Activated CD8-positive, alpha-beta memory T cell treated with anti-CD3 and anti-CD28 coated beads for 48 hours (primary cell): ENCODE results near the gene RPLP2.

ENCODE experiments used
- DNase-seq, 3 experiments: peaks; one replicate each; pipeline ENCODE4 v3.0.0-alpha.2; 2020; ENCODE audit warnings: low read depth in 2 of 3, low spot score in 2 of 3

Gene RPLP2

DNA sequence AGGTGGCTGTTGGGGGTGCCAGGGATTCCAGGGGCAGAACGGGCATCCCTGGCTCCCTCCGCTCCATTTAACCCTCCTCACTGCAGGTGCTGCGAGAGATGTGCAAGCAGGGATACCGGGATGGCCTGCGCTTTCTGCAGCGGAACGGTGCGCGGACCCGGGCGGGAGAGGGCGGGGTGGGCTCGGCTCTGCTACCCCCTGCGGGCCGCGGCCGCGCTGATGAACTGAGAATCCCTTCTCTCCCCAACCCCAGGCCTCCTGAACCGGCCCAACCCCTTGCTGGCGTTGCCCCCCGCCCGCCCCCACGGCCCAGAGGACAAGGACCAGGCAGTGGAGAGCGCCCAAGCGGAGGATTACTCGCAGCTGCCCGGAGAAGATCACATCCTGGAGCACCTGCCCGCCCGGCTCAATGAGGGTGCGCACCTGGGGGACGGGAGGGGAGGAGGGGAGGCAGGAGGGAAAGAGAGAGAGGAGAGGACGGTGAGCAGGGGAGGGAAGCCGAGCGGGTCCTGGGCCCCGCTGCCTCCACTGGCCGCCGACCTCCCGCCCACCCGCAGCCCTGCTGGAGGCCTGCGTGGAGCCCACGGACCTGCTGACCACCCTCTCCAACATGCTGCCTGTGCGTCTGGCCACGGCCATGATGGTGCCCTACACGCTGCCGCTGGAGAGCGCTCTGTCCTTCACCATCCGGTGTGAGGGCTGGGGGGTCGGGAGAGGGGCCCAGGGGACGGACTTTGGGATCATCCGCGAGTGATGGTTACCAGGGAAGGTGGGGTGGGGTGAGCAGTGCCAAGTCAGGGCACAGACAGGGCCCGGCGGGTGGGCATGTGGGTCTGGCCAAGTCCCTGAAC is 13.9 kb downstream of the RPLP2 start:
- no peak for DNase-seq

DNA sequence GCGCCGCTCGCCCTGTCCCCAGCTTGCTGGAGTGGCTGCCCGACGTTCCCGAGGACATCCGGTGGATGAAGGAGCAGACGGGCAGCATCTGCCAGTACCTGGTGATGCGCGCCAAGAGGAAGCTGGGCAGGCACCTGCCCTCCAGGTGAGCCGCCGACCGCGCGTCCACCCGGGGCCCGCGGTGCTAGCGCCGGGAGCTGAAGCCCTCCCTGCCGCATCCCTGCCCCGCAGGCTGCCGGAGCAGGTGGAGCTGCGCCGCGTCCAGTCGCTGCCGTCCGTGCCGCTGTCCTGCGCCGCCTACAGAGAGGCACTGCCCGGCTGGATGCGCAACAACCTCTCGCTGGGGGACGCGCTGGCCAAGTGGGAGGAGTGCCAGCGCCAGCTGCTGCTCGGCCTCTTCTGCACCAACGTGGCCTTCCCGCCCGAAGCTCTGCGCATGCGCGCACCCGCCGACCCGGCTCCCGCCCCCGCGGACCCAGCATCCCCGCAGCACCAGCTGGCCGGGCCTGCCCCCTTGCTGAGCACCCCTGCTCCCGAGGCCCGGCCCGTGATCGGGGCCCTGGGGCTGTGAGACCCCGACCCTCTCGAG is 14.6 kb downstream of the RPLP2 start:
- no peak for DNase-seq

DNA sequence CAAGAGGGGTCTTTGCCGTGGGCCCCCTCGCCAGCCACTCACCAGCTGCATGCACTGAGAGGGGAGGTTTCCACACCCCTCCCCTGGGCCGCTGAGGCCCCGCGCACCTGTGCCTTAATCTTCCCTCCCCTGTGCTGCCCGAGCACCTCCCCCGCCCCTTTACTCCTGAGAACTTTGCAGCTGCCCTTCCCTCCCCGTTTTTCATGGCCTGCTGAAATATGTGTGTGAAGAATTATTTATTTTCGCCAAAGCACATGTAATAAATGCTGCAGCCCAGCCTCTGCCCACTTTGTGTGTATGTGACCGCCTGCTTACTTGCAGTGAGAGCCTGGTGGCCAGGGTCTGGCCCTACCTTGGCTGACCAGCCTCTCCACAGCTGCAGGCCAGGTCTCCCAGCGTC is 15.2 kb downstream of the RPLP2 start:
- DNase-seq, result no peak

DNA sequence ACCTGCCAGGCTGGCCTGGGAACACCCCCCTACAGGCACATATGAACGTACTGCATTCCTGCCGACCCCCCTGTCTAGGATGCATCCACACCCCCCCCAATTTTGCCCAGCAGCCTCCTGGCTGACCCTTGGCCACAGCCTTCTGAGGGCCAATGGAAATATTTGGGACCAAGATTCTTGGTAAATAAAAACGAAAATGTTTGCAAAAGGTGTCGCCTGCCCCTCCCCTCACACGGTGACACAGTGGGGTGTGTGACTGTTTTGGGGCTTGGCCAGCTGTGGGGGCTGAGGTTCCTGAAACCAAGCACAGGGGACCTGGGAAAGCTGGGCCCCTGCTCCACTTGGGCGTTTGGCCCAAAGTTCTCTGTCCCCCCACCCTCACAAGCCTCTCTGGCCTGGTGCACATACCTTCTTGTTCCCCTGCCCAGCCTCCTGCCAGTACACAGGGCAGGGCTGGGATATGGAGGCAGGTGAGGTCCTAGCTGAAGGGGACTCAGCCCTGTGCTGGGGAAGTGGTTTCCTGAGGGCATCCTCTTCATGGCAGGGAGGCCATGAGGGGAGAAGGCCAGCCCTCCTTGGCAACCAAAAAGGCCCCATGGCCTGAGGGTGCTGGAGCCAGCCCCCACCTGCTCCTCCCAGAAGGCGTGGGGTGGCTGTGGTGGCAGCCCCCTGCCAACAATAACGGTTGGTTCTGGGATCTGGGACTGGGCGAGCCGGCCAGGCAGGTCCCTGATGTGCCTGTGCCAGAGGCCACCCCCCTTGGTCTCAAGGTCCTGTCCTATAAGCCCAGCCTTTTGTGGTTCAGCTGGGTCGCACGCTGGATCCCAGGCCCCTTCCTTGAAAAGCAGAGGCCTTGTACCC is 15.8 kb downstream of the RPLP2 start:
- DNase-seq, result no peak

DNA sequence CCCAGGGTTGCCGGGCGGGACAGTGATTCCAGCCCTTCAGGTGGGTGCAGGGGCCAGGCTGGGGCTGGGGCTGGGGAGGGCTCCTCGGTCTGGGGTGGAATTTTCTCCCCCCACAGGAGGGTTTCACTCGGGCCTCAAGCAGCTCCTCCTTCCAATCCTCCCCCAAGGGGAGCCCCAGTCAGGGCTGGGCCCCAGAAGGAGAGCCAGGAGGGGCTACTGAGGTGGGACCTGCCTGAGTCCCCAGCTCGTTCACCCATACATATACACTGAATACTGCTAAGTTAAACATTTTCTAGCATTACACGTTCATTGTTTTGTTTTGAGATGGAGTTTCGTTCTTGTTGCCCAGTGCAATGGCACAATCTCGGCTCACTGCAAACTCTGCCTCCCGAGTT is 16.5 kb downstream of the RPLP2 start:
- DNase-seq, result no peak

DNA sequence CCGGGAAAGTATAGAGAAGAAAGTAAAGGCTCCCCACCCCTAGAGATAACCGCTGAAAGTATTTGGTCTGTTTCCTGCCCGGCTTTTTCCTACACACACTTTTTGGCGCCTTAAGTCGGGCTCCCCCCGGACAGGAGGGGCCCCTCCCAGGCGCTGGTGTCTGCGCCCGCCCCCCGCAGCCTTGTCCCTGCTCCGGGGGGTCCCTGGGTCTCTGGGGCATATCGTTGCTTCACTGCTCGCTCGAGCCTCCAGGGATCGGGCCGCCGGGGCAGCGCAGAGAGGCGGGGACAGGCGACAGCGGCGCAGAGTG is 17.0 kb downstream of the RPLP2 start:
- DNase-seq, result no peak

DNA sequence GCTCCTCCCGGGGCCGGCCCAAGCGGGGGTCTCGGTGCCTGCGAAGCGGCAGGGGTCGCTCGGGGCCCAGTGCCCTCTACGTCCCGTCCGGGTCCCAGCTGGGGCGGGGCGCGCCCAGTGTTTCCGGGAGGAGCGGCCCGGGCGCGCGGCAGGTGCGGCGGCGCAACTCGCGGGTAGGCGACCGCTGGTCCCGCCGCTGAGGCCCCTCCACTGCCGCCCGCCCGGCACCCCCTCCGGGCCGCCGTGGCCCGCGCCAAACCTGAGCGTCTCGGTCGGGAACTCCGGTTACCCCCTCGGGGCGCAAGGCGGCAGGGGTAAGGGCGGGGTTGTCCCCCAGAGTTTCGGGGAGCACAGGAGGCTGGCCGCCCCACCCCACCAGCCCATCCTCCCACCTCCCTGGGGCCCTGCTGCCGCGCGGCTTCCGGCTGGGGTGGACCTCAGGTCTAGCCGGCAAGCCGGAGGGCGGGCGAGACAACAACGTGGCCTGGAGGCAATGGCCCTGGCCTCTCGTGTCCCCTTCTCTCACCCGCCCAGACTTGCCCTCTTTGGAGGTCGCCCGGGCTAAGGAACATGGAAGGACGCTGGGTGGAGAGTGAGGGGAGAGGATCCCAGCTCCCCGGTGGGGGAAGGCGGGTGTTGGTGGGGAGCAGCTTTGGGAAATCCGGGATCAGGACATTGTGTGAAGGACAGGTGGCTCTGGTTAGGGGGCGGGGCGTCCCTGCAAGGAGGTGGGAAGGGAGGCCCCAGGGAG is 17.6 kb downstream of the RPLP2 start:
- no peak for DNase-seq

DNA sequence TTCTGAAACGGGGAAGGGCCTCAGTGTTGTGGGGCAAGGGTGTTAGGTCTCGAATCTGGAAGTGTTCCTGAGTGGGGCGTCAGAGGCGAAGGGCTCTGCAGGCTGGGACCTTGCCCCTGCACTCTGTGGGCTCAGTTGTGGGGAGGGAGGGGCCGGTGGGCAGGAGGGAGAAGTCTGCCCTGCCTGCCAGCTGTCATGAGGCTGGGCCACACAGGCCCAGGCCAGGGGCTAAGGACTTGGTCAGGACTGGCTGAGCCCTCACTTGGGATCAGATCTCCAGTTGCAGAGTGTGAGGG is 18.1 kb downstream of the RPLP2 start, which contains the start of gene CRACR2B:
Gene CRACR2B (plus strand): TSS at position 23 of the 296 bp plus-strand sequence. CDS start 689 bp downstream, outside the sequence.
- no peak for DNase-seq

DNA sequence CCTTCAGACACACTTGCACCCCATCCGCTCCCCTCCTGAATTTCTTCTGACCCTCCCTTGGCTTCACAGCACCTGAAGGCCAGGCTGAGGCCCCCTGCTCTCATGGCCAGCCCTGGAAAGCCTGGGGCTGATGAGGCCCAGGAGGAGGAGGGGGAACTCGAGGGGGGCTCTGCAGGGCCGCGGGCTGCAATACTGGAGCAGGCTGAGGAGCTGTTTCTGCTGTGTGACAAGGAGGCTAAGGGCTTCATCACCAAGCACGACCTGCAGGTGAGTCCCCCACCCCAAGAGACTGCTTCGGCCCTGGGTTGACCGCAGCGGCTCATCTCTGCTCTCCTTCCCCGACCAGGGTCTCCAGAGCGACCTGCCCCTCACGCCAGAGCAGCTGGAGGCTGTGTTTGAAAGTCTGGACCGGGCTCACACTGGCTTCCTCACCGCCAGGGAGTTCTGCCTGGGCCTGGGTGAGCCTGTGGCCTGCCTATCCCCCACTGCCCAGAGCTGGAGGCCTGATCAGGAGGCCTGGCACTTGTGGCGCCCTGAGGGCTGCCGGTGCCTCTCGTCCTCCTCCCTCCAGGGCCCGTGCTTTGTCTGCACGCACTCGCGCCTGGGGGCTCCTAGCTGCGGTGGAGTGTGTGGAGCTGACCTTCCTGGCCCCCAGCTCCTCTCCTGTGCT is 18.9 kb downstream of the RPLP2 start:
- no peak for DNase-seq

DNA sequence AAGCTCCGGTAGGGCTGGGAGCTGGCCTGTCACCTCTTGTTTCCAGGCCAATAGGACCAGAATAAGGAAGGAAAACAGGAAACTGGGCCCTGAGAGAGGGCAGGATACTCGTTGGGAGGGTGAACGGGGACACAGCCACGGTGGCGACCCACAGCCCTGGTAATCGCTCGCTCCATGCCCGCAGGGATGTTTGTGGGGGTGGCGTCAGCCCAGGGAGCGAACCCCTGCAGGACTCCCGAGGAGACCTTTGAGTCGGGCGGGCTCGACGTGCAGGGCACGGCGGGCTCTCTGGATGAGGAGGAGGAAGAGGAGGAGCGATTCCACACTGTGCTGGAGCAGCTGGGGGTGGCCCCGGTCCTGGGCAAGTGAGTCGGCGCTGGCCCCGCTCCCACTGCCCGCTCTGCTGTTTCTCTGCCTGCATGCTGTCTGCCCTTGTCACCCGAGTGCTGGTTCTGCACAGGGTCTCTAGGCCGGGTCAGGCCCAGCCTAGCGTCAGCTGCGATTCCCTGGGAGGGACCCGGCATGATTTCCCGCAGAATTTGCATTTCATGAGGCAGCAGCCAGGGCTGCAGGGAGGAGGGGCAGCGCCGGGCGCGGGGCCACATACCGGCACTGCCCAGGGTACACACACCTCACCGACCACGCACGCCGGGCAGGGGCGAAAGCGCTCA is 19.5 kb downstream of the RPLP2 start:
- no peak for DNase-seq

DNA sequence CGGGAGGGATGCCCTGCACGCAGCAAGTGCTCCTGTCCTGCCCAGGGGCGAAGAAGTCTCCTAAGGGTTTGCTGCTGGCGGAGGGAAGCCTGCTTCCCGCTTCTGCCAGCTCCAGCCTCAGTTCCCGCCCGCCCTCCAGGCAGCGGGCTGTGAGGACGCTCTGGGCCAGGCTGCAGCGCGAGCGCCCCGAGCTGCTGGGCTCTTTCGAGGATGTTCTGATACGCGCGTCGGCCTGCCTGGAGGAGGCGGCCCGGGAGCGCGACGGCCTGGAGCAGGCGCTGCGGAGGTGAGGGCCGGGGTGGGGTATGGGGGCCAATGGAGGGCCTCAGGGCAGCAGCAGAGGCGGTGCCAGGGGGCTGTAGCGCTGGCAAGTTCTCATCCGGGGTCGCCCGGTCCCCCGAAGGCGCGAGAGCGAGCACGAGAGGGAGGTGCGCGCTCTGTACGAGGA is 20.1 kb downstream of the RPLP2 start:
- DNase-seq, result no peak

DNA sequence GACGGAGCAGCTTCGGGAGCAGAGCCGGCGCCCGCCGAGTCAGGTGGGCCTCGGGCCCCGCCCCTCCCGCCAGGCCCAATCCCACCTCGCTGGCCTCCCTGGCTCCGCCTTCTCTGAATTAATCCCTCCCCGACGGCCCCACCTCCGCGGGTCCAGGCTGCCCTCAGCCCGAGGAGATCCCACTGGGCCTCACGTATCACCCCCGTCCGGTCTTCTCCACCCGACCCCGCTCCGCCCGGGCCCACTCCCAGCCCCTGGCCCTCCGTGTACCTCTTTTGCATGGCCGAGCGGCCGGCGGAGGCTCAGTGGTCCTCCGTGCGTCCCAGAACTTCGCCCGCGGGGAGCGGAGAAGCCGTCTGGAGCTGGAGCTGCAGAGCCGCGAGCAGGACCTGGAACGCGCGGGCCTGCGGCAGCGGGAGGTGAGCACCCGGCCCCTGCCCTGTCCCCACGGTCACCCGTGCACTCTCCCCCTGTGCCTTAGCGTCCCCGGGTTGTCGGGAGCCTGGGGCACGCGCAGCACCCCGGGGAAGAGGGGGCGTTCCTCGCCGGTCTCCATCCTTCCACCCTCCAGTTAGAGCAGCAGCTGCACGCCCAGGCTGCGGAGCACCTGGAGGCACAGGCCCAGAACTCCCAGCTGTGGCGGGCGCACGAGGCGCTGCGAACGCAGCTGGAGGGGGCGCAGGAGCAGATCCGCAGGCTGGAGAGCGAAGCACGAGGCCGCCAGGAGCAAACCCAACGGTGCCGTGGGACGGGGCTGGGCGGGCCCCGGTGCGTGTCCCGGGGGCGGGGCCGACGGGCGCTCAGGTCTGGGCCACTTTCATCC is 20.7 kb downstream of the RPLP2 start:
- peak in 1 of 3 experiments; percentile 52 for DNase-seq

DNA sequence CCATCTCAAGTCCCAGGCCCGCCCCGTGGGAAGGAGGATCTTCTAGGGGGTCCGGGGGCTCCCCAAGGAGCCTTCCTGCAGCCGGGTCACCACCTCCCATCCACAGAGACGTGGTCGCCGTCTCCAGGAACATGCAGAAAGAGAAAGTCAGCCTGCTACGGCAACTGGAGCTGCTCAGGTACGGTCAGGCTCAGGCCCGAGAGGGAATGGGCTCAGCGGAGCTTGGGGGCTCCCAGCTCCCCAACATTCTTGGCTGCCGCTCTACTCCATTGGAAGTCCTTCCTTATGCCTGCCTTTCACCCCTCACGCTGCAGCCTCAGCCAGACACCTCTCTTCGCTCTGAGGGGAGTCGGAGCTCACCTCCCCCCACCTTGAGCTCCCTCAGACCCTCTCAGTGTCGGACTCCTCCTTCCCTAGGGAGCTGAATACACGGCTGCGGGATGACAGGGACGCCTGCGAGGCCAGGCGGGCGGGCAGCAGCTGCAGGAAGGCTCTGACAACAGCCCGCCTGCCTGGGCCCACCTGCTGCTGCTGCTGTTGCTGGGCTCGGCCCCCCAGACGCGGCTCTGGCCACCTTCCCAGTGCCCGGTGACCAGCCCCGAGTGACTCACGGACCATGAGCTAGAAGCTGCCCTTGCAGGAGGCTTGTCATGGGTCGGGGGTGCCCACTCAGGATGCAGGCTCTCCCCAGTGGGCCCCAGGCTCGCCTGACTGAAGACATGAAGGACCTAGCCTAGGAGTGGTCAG is 21.5 kb downstream of the RPLP2 start:
- no peak for DNase-seq

DNA sequence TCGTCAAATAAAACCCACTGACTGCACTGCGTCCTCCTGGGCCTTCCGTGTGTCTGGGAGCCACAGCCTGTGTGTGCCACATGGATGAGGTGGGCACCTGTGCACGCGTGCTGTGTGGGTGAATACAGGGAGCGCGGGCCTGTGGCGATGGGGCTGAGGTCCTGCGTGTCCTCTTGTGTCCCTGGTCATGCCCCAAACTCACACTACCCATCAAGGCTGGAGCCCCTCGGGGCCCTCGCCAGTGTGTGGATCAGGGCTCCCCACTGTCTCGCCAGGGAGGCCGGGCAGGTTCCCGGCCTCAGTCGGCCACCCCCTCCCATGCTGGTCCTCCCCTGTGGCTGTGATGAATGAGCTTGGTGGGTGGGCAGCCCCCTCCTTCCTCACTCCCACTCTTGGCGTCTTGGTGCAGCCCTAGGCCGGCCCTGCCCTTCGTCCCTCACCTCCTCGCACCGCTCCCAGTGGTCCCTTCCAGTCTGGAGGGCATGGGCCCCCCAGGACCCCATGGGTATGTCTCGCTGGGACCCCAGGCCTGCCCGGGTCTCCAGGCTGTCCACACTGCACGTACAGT is 22.3 kb downstream of the RPLP2 start:
- no peak for DNase-seq

DNA sequence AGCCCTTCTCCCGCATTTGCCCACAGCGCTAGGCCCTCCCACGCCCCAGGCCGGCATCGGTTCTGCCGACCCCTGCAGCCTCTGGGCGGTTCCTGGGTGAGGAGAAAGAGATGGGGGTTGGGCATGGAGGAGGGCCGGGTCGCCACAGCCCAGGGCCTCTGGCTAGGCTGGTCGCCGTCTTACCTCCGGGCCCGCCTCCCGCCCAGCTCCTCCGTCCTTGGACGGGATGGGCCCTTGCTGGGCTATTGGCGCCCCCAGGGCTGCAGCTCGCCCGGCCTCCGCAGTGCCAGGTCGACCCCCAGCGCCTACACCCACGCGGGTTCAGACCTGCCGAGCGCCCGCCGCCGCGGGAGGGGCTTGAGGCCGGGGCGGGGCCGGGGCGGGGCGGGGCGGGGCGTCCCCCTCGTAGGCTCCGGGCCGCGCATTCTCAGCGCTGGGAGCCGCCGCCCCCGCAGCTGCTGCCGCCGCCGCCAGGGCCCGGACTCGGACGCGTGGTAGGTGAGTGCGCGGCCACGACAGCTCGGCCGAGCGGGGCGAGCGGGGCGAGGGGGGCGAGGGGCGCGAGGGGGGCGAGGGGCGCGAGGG is 22.9 kb downstream of the RPLP2 start, which contains the start of gene CD151:
Gene CD151 (plus strand): TSS at position 424 of the 585 bp plus-strand sequence. CDS start 3,118 bp downstream, outside the sequence.
- no peak for DNase-seq

DNA sequence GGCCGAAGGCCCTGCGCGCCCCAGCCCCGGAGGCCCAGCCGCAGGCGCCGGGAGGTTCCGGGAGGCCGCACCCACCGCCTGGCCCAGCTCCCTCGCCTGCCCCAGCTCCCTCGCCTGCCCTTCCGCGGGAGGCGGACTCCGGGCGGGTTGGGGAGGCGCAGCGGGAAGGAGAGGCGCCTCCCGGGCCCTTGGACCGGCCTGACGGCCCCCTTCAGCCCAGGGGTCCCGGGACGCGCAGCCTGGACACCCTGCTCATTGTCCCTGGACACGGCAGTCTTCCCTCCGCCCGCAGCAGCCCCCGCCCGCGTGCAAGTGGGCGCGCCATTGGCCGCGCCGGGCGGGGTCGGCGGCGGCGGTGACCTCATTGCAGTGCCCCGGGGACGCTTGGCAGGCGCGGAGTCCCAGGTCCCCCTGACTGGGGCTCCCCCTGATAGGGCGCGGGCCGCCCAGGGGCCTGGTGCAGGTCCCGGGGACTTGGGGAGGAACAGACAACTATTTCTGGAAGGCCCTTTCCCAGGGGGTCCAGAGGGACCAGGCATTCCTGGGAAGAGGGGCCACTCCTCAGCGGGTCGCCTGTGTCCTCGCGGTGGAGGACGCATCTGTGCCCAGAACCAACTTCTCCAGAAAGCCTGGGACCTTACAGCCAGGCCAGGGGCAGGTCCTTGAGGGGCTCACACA is 23.5 kb downstream of the RPLP2 start:
- no peak for DNase-seq

DNA sequence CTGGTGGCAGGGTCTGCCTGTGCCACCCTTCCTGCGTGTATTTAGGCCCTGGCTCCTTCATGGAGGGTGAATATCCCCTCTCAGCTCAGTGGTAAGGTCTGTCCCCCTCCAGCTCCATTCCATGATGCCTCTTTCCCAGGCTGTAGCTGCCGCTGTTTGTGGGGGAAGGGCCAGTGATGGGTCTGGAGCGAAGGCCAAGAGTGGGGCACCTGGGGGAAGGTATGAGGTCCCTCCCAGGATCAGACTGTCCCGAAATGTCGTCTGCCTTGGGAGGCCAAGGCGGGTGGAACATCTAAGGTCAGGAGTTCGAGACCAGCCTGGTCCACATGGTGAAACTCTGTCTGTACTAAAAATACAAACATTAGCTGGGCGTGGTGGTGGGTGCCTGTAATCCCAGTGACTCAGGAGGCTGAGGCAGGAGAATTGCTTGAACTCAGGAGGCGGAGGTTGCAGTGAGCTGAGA is 24.1 kb downstream of the RPLP2 start:
- DNase-seq, result no peak
